Thyroid gland (tissue), 4 donors: ENCODE data around the gene MAD1L1.

Experiments
- POLR2A ChIP-seq, 2 donors: fragments of 450-650 bp; IDR thresholded peaks; one replicate each; pipeline ENCODE4 v1.6.1; 2017; ENCODE audit warnings: antibody characterized with exemption in 2 of 2, mild to moderate bottlenecking in 2 of 2, moderate library complexity in 1 of 2
- TF ChIP-seq, protein P1 (sequence below), 6 experiments: fragments of 200-600 bp in 3 of 6; fragments of 450-650 bp in 3 of 6; sonication (generic) in 3 of 6; IDR thresholded peaks; one replicate each; pipeline ENCODE4 v1.5.1; 2016 to 2019; ENCODE audit warnings: antibody characterized with exemption in 6 of 6, mild to moderate bottlenecking in 2 of 6, inconsistent platforms in 1 of 6, moderate library complexity in 1 of 6

DNA sequence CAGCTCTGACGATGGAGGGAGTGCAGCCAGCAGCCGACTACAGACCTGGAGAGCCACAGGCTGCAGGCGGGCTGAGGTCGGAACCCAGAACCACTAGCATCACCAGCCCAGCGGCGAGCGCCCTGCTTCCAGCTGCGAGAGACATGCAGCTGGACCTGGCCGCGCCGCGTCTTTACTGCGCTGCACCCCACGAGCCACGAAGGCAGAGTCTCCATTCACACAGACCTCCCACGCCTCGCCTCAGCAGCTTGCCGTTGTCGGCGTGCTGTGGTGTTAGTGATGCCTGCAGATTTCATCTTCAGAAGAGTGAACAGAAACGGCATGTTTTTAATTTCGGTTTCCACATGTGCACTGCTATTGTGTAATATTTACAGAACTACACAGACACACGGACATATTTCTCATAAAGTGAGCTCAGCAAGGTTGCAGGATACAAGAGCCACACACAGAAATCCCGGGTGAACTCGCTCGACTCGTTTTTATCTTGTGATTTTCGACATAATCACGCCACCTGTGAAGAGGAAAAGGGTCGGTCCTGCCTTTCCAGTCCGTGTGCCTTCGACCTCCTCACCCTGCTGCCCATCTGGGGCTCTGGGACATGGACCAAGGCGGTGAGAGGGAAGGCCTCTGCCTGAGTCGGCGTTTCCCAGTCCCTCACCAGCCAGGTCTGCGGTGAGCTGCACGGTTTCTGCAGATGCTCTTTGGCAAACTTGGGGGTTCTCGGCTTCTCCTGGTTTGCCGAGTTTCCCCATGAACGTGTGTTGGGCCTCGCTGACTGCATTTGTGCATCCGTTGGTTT, 310.5 kb downstream of the MAD1L1 start:
- TF ChIP-seq, protein P1, sequence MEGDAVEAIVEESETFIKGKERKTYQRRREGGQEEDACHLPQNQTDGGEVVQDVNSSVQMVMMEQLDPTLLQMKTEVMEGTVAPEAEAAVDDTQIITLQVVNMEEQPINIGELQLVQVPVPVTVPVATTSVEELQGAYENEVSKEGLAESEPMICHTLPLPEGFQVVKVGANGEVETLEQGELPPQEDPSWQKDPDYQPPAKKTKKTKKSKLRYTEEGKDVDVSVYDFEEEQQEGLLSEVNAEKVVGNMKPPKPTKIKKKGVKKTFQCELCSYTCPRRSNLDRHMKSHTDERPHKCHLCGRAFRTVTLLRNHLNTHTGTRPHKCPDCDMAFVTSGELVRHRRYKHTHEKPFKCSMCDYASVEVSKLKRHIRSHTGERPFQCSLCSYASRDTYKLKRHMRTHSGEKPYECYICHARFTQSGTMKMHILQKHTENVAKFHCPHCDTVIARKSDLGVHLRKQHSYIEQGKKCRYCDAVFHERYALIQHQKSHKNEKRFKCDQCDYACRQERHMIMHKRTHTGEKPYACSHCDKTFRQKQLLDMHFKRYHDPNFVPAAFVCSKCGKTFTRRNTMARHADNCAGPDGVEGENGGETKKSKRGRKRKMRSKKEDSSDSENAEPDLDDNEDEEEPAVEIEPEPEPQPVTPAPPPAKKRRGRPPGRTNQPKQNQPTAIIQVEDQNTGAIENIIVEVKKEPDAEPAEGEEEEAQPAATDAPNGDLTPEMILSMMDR (IDR thresholded peaks at IDR 0.05), result no peak
- no peak for TF ChIP-seq POLR2A (IDR thresholded peaks at IDR 0.05)
